Measurements from ENCODE around the gene ZAP70.
A peak's percentile ranks its signal among the peaks of the same experiment; 100 is the strongest.

ZAP70 gene

DNA sequence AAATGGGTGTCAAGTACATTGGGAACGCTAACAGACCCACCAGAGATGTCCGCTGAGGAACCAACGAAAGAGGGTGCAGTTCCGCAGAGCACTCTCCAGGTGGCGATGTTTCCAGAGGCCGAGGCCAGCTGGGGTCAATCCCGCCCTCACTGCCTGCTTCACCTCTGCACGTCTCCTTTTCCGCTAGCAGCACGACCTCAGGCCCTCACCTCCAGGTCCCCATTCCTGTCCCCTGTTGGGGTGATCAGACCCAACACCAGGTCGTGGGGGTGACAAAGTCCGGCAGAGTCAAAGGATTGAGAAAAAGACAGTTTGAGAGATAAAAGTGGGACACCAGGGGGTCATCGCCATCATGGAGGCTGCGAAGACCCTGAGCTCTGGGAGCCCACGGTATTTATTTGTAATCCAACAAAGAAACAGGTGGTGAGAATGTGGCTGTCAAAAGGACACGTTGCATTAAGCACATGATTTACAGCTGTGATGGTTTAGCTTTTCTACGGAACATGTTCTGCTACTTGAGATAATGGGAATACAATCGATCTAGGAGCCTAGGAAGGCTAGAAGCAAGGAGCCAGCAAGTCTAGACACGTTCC lies 27.3 kb downstream of the ZAP70 start:
- no peak overlapping the region for H3K4me3 ChIP-seq (ENCODE audit: low read depth, low read length)
- DNase-seq (ENCODE audit: low read depth) = peak; percentile 22
- TF ChIP-seq CTCF (IDR thresholded peaks at IDR 0.05; ENCODE audit: control insufficient read depth, extremely low read depth, insufficient read depth) = peak; percentile 78

GRCh38 chr2:97741251-97741650 lies 27.9 kb downstream of the ZAP70 start:
- no peak for TF ChIP-seq CTCF (IDR thresholded peaks at IDR 0.05; ENCODE audit: control insufficient read depth, extremely low read depth, insufficient read depth)
- no peak for DNase-seq (ENCODE audit: low read depth)
- H3K4me3 ChIP-seq (ENCODE audit: low read depth, low read length) = no peak overlapping the region

- H3K4me3 ChIP-seq (ENCODE audit: low read depth, low read length) = no peak overlapping the region
- TF ChIP-seq CTCF (IDR thresholded peaks at IDR 0.05; ENCODE audit: control insufficient read depth, extremely low read depth, insufficient read depth) = no peak
- DNase-seq (ENCODE audit: low read depth) = no peak
These were observed 28.3 kb downstream of the ZAP70 start for GRCh38 chr2:97741686-97742085.

GRCh38 chr2:97742381-97742847 lies 29.0 kb downstream of the ZAP70 start:
- H3K4me3 ChIP-seq (ENCODE audit: low read depth, low read length) = no peak overlapping the region
- no peak for DNase-seq (ENCODE audit: low read depth)
- TF ChIP-seq CTCF (IDR thresholded peaks at IDR 0.05; ENCODE audit: control insufficient read depth, extremely low read depth, insufficient read depth) = no peak

DNA sequence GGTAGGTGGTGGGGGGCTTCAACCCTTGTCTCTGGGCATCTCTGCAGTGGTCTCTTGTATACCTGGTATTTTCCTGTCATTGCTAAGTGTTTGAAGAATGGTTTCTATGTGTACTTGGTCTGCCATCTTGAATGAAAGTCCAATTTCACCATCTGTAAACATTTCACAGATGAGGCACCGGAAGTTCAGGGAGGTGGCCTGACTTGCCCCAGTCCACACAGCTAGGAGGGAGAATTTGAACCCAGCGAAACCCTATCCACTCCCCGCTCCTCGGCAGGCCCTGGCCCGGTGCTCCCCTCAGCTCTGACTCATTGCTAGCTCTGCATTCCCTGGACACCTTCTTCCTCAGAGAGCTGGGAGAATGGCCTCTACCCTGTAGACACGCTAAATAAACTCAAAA lies 30.5 kb downstream of the ZAP70 start:
- H3K4me3 ChIP-seq (ENCODE audit: low read depth, low read length) = no peak overlapping the region

GRCh38 chr2:97745474-97746174 lies 32.2 kb downstream of the ZAP70 start:
- DNase-seq (ENCODE audit: low read depth) = no peak
- TF ChIP-seq CTCF (IDR thresholded peaks at IDR 0.05; ENCODE audit: control insufficient read depth, extremely low read depth, insufficient read depth) = no peak
- H3K4me3 ChIP-seq (ENCODE audit: low read depth, low read length) = no peak overlapping the region

More for the DNA sequence above, 30.5 kb downstream of the ZAP70 start:
- no peak for DNase-seq (ENCODE audit: low read depth)
- TF ChIP-seq CTCF (IDR thresholded peaks at IDR 0.05; ENCODE audit: control insufficient read depth, extremely low read depth, insufficient read depth) = no peak

Measured in LNCaP clone FGC (cell line).